Measurements from ENCODE around the gene ANTXR2.

ANTXR2 gene

DNA sequence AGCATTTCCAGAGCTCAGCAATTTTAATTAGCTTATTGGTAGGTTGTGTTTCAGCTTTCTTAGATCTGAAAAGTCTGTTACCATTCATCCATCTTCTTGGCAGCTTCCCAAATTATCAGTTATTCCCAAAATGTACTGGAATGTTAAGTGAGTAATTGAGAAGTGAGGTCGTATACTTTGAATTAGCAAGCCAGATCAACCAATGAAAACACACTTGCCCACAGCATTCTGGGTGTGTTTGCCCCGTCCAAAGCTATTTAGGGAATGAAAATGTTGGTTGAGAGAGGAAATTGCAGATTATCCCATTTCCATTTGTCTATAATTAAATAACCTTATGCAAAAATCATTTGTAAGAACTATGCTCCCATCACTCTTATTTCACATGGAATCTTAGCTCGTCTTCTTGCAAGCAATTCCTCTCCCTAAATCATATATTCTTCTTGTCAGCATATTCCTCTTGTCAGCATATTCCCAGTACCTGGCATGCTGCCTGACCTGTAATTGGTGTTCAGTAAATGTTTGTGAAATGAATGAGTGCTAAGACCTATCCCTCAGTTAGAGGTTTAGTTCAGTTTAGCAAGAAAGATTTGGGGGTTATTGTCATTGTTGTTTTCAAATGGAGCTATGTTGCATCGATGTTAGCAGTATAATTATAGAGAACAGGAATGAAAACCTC is 23.3 kb upstream of the ANTXR2 start:
- Histone ChIP-seq H4K91ac (ENCODE audit: low read depth, low read length) (no peak overlapping the region), H2BK120ac (ENCODE audit: insufficient read depth, low read length, poor library complexity) (no peak overlapping the region), H4K12ac (ENCODE audit: low read depth, low read length) (no peak overlapping the region), H2BK12ac (ENCODE audit: low read length) (no peak overlapping the region), H4K8ac (ENCODE audit: low read depth, low read length) (no peak overlapping the region), H3K9me3 (ENCODE audit: insufficient read depth, low read depth, low read length) (no peaks in the 10 kb centered on the region), H3K36me3 (ENCODE audit: control insufficient read depth in 1 of 2, insufficient read depth in 2 of 2, low read length in 2 of 2) (no peaks in the 10 kb centered on the region), H2AK5ac (ENCODE audit: low read length) (no peak overlapping the region), H3K4me1 (ENCODE audit: control insufficient read depth in 1 of 2, insufficient read depth in 2 of 2, low read length in 2 of 2) (peaks cover 0 to 2% of the 10 kb centered on the region in 2 experiments), H3K79me2 (ENCODE audit: control insufficient read depth, insufficient read depth, low read length, poor library complexity) (no peaks in the 10 kb centered on the region), H3K4me3 (ENCODE audit: low read depth, low read length) (no peak overlapping the region), H3K18ac (ENCODE audit: low read length) (no peak overlapping the region), H3K9ac (ENCODE audit: low read length) (no peak overlapping the region), H2AFZ (ENCODE audit: insufficient read depth, low read length, poor library complexity) (no peak overlapping the region), H3K14ac (ENCODE audit: low read length) (no peak overlapping the region), H3K27ac (ENCODE audit: low read depth, low read length) (no peak overlapping the region), H2BK5ac (ENCODE audit: low read depth, low read length, poor library complexity) (no peak overlapping the region), H3K23ac (ENCODE audit: low read length) (no peak overlapping the region), H3K27me3 (ENCODE audit: insufficient read depth, low read length) (no peaks in the 10 kb centered on the region), H3K79me1 (ENCODE audit: low read length) (no peaks in the 10 kb centered on the region), H3K4ac (ENCODE audit: low read depth, low read length) (no peak overlapping the region), H3K4me2 (ENCODE audit: low read length) (no peak overlapping the region)
- no CpG with 5 or more reads among the region's 4 CpGs for WGBS (ENCODE audit: extremely low coverage, insufficient coverage, insufficient read length)
- peak in 1 of 2 donors; percentile 45 for DNase-seq

DNA sequence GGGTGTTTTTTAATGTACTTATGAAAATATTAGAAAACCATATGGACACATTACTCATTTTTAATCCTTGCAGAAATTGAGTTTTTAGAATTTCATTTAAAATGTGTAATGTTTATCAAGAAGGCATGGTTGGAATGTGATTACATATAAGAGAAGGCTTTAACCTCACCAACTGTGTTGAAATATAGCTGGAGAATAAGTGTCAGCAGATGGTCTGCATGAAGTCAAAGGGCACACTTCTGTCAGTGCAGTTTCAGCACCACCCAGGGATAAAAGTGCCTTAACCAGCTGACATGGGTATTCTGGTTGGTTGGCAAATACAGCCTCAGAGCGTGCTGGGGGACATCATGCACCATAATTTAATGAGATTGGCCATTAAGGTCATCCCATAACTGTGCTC is 21.2 kb upstream of the ANTXR2 start:
- H4K91ac ChIP-seq (ENCODE audit: low read depth, low read length), result no peak overlapping the region
- H3K9me3 ChIP-seq (ENCODE audit: insufficient read depth, low read depth, low read length), result no peaks in the 10 kb centered on the region
- no peak overlapping the region for H3K18ac ChIP-seq (ENCODE audit: low read length)
- H3K79me1 ChIP-seq (ENCODE audit: low read length), result no peaks in the 10 kb centered on the region
- no peaks in the 10 kb centered on the region for H3K79me2 ChIP-seq (ENCODE audit: control insufficient read depth, insufficient read depth, low read length, poor library complexity)
- H3K27ac ChIP-seq (ENCODE audit: low read depth, low read length), result no peak overlapping the region
- DNase-seq, result no peak
- no peak overlapping the region for H2BK120ac ChIP-seq (ENCODE audit: insufficient read depth, low read length, poor library complexity)
- no peak overlapping the region for H2BK12ac ChIP-seq (ENCODE audit: low read length)
- no peak overlapping the region for H3K9ac ChIP-seq (ENCODE audit: low read length)
- no peak overlapping the region for H3K4ac ChIP-seq (ENCODE audit: low read depth, low read length)
- WGBS (ENCODE audit: extremely low coverage, insufficient coverage, insufficient read length), result no CpG with 5 or more reads among the region's 1 CpG
- no peak overlapping the region for H2BK5ac ChIP-seq (ENCODE audit: low read depth, low read length, poor library complexity)
- H3K14ac ChIP-seq (ENCODE audit: low read length), result no peak overlapping the region
- no peak overlapping the region for H3K4me2 ChIP-seq (ENCODE audit: low read length)
- H3K4me3 ChIP-seq (ENCODE audit: low read depth, low read length), result no peak overlapping the region
- no peaks in the 10 kb centered on the region for H3K27me3 ChIP-seq (ENCODE audit: insufficient read depth, low read length)
- H2AFZ ChIP-seq (ENCODE audit: insufficient read depth, low read length, poor library complexity), result no peak overlapping the region
- no peak overlapping the region for H3K23ac ChIP-seq (ENCODE audit: low read length)
- no peak overlapping the region for H4K8ac ChIP-seq (ENCODE audit: low read depth, low read length)
- peaks cover 0 to 2% of the 10 kb centered on the region in 2 experiments for H3K4me1 ChIP-seq (ENCODE audit: control insufficient read depth in 1 of 2, insufficient read depth in 2 of 2, low read length in 2 of 2)
- H4K12ac ChIP-seq (ENCODE audit: low read depth, low read length), result no peak overlapping the region
- H2AK5ac ChIP-seq (ENCODE audit: low read length), result no peak overlapping the region
- H3K36me3 ChIP-seq (ENCODE audit: control insufficient read depth in 1 of 2, insufficient read depth in 2 of 2, low read length in 2 of 2), result no peaks in the 10 kb centered on the region

DNA sequence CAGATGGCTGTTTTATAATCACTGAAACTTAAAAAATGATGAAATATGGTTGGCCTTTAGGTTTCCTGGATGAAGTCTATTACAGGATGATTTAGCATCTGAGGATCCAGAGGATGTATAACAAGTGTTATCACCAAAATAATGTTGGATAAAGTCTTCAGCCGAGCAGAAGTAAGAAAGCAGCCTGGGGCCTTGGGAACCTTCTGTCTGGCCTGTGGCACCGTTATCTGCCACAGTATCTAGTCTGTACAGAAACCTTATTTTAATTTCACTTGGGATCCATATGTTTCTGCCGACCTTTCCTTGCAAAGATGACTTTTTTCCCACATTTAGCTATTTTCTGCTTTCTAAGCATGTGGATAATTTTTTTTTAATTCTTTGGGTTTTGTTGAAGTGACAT is 20.5 kb upstream of the ANTXR2 start:
- H2BK12ac ChIP-seq (ENCODE audit: low read length), result no peak overlapping the region
- H4K91ac ChIP-seq (ENCODE audit: low read depth, low read length), result no peak overlapping the region
- no peak overlapping the region for H3K4me2 ChIP-seq (ENCODE audit: low read length)
- WGBS (ENCODE audit: extremely low coverage, insufficient coverage, insufficient read length), result no CpG with 5 or more reads among the region's 3 CpGs
- H3K4me1 ChIP-seq (ENCODE audit: control insufficient read depth in 1 of 2, insufficient read depth in 2 of 2, low read length in 2 of 2), result peaks cover 0 to 2% of the 10 kb centered on the region in 2 experiments
- DNase-seq, result no peak
- H3K4me3 ChIP-seq (ENCODE audit: low read depth, low read length), result no peak overlapping the region
- H2BK120ac ChIP-seq (ENCODE audit: insufficient read depth, low read length, poor library complexity), result no peak overlapping the region
- no peaks in the 10 kb centered on the region for H3K79me1 ChIP-seq (ENCODE audit: low read length)
- no peak overlapping the region for H3K23ac ChIP-seq (ENCODE audit: low read length)
- no peak overlapping the region for H4K8ac ChIP-seq (ENCODE audit: low read depth, low read length)
- H3K9me3 ChIP-seq (ENCODE audit: insufficient read depth, low read depth, low read length), result no peaks in the 10 kb centered on the region
- H2AK5ac ChIP-seq (ENCODE audit: low read length), result no peak overlapping the region
- H3K18ac ChIP-seq (ENCODE audit: low read length), result no peak overlapping the region
- H4K12ac ChIP-seq (ENCODE audit: low read depth, low read length), result no peak overlapping the region
- H3K79me2 ChIP-seq (ENCODE audit: control insufficient read depth, insufficient read depth, low read length, poor library complexity), result no peaks in the 10 kb centered on the region
- no peaks in the 10 kb centered on the region for H3K36me3 ChIP-seq (ENCODE audit: control insufficient read depth in 1 of 2, insufficient read depth in 2 of 2, low read length in 2 of 2)
- H2AFZ ChIP-seq (ENCODE audit: insufficient read depth, low read length, poor library complexity), result no peak overlapping the region
- no peak overlapping the region for H3K4ac ChIP-seq (ENCODE audit: low read depth, low read length)
- no peak overlapping the region for H3K27ac ChIP-seq (ENCODE audit: low read depth, low read length)
- no peak overlapping the region for H3K14ac ChIP-seq (ENCODE audit: low read length)
- H3K27me3 ChIP-seq (ENCODE audit: insufficient read depth, low read length), result no peaks in the 10 kb centered on the region
- no peak overlapping the region for H2BK5ac ChIP-seq (ENCODE audit: low read depth, low read length, poor library complexity)
- no peak overlapping the region for H3K9ac ChIP-seq (ENCODE audit: low read length)

DNA sequence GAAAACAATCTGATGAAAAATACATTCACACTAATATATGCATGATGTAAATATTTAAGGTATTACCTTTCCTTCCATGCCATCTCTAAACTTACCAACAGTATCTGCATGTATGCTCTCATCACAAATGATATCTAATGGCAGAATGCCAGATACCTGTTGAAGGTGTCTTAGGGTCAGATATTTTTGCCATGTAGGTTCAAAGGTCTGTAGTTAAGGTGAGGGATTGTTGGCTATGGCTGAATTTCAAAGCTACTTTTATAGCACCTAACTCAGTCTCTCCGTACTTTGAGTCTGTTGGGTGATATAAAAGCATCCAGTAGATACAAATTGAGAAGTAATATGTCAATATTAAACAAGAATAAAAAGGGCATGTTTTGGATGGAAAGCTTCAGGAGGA is 19.8 kb upstream of the ANTXR2 start:
- DNase-seq, result no peak
- Histone ChIP-seq H4K12ac (ENCODE audit: low read depth, low read length) (no peak overlapping the region), H4K91ac (ENCODE audit: low read depth, low read length) (no peak overlapping the region), H3K4ac (ENCODE audit: low read depth, low read length) (no peak overlapping the region), H4K8ac (ENCODE audit: low read depth, low read length) (no peak overlapping the region), H3K18ac (ENCODE audit: low read length) (no peak overlapping the region), H3K36me3 (ENCODE audit: control insufficient read depth in 1 of 2, insufficient read depth in 2 of 2, low read length in 2 of 2) (no peaks in the 10 kb centered on the region), H3K27me3 (ENCODE audit: insufficient read depth, low read length) (no peaks in the 10 kb centered on the region), H3K27ac (ENCODE audit: low read depth, low read length) (no peak overlapping the region), H2BK120ac (ENCODE audit: insufficient read depth, low read length, poor library complexity) (no peak overlapping the region), H3K4me3 (ENCODE audit: low read depth, low read length) (no peak overlapping the region), H3K23ac (ENCODE audit: low read length) (no peak overlapping the region), H2BK12ac (ENCODE audit: low read length) (no peak overlapping the region), H2AFZ (ENCODE audit: insufficient read depth, low read length, poor library complexity) (no peak overlapping the region), H3K14ac (ENCODE audit: low read length) (no peak overlapping the region), H3K4me1 (ENCODE audit: control insufficient read depth in 1 of 2, insufficient read depth in 2 of 2, low read length in 2 of 2) (peaks cover 0 to 2% of the 10 kb centered on the region in 2 experiments), H3K79me1 (ENCODE audit: low read length) (no peaks in the 10 kb centered on the region), H2BK5ac (ENCODE audit: low read depth, low read length, poor library complexity) (no peak overlapping the region), H3K79me2 (ENCODE audit: control insufficient read depth, insufficient read depth, low read length, poor library complexity) (no peaks in the 10 kb centered on the region), H2AK5ac (ENCODE audit: low read length) (no peak overlapping the region), H3K9me3 (ENCODE audit: insufficient read depth, low read depth, low read length) (no peaks in the 10 kb centered on the region), H3K9ac (ENCODE audit: low read length) (no peak overlapping the region), H3K4me2 (ENCODE audit: low read length) (no peak overlapping the region)
- no CpG with 5 or more reads among the region's 1 CpG for WGBS (ENCODE audit: extremely low coverage, insufficient coverage, insufficient read length)
